ELR (cell line): ENCODE results near the gene ARF6.

Experiments
- DNase-seq: peaks from one replicate; pipeline ENCODE4 v3.0.0-alpha.2; 2015; ENCODE audit warnings: low read depth

Gene ARF6

DNA sequence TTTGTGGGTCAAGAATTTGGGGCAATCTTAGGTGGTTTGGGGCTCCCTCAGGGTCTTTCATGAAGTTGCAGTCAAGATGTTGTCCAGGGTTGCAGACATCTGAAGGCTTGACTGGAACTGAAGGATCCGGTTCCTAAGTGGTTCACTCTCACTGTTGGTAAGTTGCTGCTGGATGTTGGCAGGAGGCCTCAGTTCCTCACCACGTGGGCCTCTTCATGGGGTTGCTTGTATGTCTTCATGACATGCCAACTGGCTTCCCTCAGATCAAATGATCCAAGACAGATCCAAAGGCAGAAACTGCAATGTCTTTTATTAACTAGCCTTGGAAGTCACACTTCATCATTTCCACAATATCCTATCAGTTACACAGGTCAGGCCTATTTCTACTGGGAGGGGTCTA, 49.2 kb downstream of the ARF6 start:
- DNase-seq = no peak

DNA sequence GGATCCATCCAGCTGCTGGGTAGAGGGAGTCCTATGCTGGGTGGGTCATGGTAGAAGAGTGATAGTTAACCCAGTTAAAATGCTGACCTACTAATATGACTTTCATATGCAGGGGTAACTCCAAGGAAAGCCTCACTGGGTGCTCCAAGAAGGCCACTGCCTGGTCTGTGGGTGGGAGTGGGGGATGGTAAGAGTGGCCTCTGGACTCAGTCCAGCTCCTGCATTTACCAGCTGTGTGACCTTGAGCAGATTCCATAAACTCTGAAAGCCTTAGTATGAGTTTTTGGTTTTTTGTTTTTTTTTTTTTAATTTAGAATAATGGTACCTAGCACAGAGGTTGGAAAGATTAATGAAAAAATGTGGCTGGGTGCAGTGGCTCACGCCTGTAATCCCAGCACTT, 51.6 kb downstream of the ARF6 start:
- no peak for DNase-seq

DNA sequence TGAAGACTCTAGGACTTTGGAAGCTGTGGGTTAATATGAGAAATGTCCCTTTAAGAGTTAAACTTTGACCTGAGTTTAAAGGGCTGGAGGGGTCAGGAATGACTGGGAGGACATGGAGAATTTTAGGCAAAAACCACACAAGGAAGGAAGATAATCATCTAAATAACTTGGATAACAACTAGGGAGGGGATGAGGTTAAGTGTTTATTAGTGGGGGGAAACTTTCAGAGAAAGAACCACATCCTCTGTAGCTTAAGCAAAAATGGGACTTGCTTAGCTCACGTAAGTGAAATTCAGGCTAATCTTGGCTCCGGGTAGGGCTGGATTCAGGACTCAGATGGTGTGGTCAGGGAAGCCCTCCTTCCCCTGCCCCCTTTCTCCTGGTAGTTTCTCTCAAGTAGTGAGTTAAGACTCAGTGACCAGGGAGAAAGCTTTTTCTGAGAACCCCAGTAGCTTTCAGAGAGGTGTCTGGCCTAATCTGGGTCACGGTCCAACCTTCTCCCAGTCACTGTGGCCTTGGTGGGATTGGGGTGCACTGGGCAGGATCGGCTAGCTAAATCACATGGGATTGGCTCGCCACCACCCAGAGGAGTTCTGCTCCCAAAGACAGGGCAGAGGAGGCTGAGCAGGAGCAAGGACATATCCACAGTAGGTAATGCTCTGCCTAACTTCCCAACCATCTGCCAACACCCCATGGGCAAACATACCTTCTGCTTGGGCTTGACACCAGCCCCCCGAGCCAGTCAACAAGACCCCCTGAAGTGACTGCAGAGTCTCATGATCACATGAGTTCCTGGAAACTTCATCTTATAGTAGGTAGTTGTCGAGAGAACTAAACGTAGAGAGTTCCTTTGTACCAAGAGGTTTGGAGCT, 52.8 kb downstream of the ARF6 start:
- DNase-seq = no peak
